GM21529 (cell line): Measurements from ENCODE around the gene DAGLA.

Source experiments
- ATAC-seq: cut with Tn5 transposase; IDR thresholded peaks from one replicate; pipeline ENCODE4 v1.9.1; 2021; ENCODE audit not compliant: unreplicated experiment

The DAGLA gene

DNA sequence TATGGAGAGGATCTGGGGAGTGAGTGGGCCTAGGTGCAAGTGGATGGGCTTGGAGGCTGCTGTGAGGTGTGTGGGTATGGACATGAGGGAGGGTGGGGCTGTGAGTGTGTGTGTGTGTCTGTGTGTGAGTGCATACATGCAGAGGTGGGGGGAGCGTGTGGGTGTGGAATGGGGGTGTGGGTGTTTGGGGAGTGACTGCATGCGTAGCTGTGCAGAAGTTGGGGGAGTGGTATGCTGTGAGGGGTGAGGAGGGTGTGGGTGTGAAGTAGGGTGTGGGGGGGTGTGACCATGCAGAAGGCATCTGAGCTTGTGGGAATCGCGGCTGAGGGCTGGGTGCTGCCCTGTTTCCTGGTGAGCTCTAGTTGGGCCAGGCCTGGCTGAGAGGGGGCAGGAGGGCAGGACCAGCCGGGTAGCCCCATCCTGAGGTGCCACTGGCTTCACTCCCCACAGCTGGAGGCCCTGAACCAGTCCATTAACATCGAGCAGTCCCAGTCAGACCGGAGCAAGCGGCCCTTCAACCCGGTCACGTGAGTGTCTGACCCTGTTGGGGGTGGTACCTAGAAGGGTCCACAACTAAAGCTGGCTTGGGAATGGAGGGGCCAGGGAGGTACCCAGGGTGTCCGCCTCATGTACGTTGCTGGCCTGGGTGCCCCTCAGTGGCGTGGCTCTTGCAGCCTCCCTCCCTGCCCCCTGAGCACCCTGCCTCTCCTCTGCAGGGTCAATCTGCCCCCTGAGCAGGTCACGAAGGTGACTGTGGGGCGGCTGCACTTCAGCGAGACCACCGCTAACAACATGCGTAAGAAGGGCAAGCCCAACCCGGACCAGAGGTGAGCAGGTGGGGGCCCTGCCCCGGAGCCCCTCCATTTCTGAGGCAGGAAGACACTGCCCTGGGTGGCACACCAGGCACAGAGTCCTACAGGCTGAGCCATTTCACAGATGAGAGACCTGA lies 95.7 kb downstream of the DAGLA start:
- ATAC-seq: no peak

GRCh38 chr11:61776561-61777075 lies 96.4 kb downstream of the DAGLA start:
- ATAC-seq: peak; percentile 49

GRCh38 chr11:61777234-61778090 lies 97.3 kb downstream of the DAGLA start:
- ATAC-seq: no peak

GRCh38 chr11:61778357-61778886 lies 98.2 kb downstream of the DAGLA start:
- ATAC-seq: no peak

DNA sequence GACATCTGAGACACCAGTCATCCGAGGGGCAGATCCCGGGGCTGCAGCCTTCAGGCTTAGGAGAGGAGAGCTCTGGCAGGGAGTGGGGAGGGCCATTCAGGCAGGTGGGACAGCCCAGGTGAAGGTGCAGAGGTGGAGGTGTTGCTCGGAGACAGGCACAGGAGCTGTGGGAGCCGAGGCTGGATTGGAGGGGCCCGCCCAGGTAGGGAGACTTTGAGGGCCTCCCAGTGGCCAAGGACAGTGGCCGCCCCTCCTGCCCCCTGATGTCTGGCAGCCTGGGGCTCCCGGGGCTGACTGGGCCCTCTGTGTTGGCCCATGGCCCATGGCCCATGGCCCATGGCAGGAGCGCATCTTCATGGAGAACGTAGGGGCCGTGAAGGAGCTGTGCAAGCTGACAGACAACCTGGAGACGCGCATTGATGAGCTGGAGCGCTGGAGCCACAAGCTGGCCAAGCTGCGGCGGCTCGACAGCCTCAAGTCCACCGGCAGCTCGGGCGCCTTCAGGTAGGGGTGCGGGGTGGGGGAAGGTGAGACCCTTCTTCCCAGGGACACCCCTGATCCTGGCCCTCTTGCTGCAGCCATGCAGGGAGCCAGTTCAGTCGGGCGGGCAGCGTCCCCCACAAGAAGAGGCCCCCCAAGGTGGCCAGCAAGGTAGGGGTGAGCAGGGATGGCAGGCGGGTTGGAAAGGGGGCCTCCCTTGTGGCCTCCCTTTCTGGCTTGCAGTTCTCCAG lies 98.9 kb downstream of the DAGLA start:
- ATAC-seq: no peak

GRCh38 chr11:61779666-61780525 lies 99.7 kb downstream of the DAGLA start:
- no peak for ATAC-seq

GRCh38 chr11:61780581-61781162 lies 100.5 kb downstream of the DAGLA start:
- no peak for ATAC-seq

DNA sequence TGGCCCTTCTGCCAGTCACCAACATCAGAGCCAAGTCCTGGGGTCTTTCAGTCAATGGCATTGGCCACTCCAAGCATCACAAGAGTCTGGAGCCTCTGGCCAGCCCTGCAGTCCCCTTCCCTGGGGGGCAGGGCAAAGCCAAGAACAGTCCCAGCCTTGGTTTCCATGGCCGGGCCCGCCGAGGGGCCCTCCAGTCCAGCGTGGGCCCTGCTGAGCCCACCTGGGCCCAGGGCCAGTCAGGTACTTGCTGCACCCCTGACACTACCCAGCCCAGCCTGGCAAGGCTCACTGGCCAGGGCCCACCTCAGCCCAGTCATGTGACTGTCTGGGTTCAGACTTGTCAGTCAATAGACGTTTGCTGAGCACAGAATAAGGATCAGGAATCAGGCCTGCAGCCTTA lies 101.4 kb downstream of the DAGLA start:
- ATAC-seq: no peak

DNA sequence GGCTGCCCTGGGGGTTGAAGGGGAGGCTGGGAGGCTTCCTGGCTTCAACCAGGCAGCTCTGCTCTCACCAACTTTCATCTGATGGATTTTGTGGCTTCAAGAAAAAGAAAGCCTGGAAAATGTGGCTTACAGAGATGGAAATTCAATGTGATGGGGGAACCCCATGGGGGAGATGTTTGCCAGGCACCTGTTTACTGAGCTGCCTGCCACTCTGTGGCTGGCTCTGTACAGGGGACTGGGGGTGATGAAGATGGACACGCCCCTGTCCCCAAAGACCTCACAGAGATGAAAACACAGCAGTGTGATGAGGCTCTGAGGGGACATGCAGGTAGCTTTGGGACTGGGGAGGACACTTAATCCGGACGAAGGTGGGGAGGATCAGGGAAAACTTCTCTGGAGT lies 102.1 kb downstream of the DAGLA start:
- ATAC-seq: no peak

DNA sequence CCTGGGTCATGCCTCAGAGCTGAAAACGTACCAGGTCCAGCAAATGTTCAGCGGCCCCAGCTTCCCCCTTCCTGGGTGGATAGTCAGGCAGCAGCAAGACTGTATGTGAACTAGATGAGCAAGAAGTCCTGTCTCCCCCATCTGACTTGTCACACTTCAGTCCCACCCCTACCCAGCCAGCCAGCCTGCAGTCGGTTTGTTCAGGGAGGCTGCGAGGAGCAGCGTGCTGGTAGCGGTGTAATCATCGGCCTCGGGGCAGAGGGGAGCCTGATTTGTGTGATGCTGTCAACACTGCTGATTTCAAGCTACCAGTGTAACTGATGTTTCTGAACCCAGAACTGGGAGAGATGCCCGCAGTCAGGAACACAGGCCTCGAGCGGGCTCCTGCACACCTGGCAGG lies 102.7 kb downstream of the DAGLA start:
- ATAC-seq: no peak

DNA sequence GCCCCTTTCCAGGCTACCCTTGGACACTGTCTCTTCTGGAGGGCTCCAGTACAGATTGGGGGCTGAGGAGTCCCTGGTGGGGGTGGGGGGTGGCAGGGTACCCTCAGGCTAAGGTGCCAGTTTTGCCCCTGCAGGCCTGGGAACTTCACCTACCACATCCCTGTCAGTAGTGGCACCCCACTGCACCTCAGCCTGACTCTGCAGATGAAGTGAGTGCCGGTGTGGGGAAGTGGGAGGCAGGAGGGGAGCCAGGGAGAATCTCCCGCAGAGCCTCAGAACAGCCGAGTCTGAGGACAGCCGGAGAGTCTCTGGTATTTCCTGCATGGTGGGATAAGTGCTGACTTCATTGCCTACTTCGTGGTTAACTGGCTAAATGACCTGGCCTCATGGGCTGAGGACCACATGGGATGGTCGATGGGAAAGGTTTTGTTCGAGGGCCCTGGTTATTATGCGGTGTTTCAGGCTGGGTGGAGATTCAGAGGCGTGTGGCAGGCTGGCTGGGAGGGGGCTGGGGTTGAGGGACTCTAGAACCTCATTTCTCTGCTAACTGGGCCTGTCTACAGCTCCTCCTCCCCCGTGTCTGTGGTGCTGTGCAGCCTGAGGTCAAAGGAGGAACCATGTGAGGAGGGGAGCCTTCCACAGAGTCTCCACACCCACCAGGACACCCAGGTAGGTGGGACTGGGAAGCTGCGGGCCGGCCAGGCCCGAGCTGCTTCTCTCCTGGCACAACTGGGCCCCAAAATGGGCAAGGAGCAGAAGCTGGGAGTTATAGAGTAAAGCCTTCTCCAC lies 103.7 kb downstream of the DAGLA start:
- ATAC-seq: no peak

DNA sequence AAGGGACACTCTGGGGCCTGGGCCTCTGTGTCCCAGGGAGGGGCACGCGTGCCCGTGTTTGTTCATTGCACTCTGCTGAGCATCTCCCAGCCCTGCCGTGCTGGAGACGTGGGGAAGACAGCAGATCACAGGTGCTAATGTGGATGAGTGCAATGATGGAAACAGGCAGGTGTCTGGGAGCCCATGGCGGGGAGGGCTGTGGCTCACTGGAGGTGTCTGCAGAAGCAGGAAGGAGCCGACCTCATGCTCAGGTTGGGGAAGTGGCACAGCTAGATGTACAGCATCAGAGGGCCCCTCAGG lies 104.3 kb downstream of the DAGLA start:
- ATAC-seq: no peak

DNA sequence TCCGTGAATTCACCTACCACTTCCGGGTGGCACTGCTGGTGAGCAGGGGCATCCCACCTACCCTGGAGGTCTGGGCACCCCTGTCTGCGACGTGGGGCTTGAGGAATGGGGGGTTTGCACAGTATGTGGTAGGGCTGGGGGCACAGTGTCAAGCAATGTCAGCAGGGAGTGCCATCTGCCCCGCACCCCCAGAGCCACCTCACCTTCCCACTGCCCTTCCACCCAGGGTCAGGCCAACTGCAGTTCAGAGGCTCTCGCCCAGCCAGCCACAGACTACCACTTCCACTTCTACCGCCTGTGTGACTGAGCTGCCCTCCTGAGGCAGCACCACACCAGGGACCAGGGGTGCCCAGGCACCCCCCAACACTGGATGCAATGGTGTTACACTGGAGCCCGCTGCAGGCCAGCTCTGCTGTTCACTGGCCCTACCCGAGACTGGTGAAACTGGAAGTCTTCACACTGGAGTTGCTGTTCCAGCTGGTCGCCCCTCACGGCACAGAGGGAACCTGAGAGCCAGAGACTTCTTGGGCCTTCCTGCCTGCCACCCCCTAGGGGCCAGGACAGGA lies 105.7 kb downstream of the DAGLA start:
- no peak for ATAC-seq

GRCh38 chr11:61787928-61788491 lies 107.8 kb downstream of the DAGLA start:
- no peak for ATAC-seq

GRCh38 chr11:61791737-61792309 lies 111.6 kb downstream of the DAGLA start:
- ATAC-seq: no peak

GRCh38 chr11:61792310-61793082 lies 112.3 kb downstream of the DAGLA start, which contains the start of the genes FEN1 and TMEM258:
TSS of gene FEN1 (plus strand) at chr11:61792911. CDS start at chr11:61795362, 2,451 bp downstream.
TSS of gene TMEM258 (minus strand) at chr11:61792599. CDS start at chr11:61792558, 41 bp downstream.
- peak; percentile 87 for ATAC-seq
